Spleen (tissue), 11 donors: ENCODE measurements around the gene KIF27. TPM values are rescaled to one million over a fixed set of nuclear protein-coding genes. Genes with fewer than 3 reads are reported as not detected.
"Not testable (repeated sequence)": the region's sequence is repeated elsewhere in the genome, so short reads cannot be mapped to it uniquely, and the experiment has no call there.

Source experiments
- DNase-seq: peaks from one replicate; pipeline ENCODE4 v3.0.0-alpha.2; 2020
- H3K27ac ChIP-seq, 8 donors: fragments of 200-600 bp; sonication (generic) in 7 of 8; 1 replicate in 4 of 8; 2 replicates in 4 of 8; pipeline versions ENCODE4 v1.5.0 to v1.8.0; 2016 to 2021; ENCODE audit warnings: inconsistent platforms in 4 of 8, mild to moderate bottlenecking in 4 of 8, moderate library complexity in 1 of 8
- H3K27me3 ChIP-seq, 7 donors: fragments of 200-600 bp; sonication (generic) in 6 of 7; replicated peaks in 1 of 7; 1 replicate in 4 of 7; 2 replicates in 3 of 7; pipeline versions ENCODE4 v1.5.0 to v1.8.0; 2016 to 2021; ENCODE audit warnings: inconsistent platforms in 3 of 7, mild to moderate bottlenecking in 1 of 7
- H3K36me3 ChIP-seq, 6 donors: fragments of 200-600 bp; sonication (generic) in 5 of 6; 1 replicate in 4 of 6; 2 replicates in 2 of 6; pipeline versions ENCODE4 v1.5.0 to v1.8.0; 2016 to 2021; ENCODE audit warnings: inconsistent platforms in 2 of 6
- H3K4me1 ChIP-seq, 6 donors: fragments of 200-600 bp; sonication (generic) in 5 of 6; 1 replicate in 3 of 6; 2 replicates in 3 of 6; pipeline versions ENCODE4 v1.5.0 to v1.8.0; 2016 to 2021; ENCODE audit warnings: inconsistent platforms in 3 of 6
- H3K4me3 ChIP-seq, 8 donors: fragments of 200-600 bp; sonication (generic) in 7 of 8; 1 replicate in 4 of 8; 2 replicates in 4 of 8; pipeline versions ENCODE4 v1.5.0 to v1.8.0; 2016 to 2021; ENCODE audit warnings: inconsistent platforms in 4 of 8, mild to moderate bottlenecking in 4 of 8, moderate library complexity in 2 of 8
- H3K9me3 ChIP-seq, 8 donors: fragments of 200-600 bp; sonication (generic) in 7 of 8; 1 replicate in 4 of 8; 2 replicates in 4 of 8; pipeline versions ENCODE4 v1.5.0 to v1.8.0; 2016 to 2021; ENCODE audit warnings: inconsistent platforms in 4 of 8
- CTCF ChIP-seq, 11 experiments: fragments of 200-600 bp in 7 of 11; fragments of 450-650 bp in 4 of 11; sonication (generic) in 4 of 11; IDR thresholded peaks in 8 of 11; conservative IDR thresholded peaks in 3 of 11; 1 replicate in 7 of 11; 2 replicates in 4 of 11; pipeline versions ENCODE4 v1.4.0 to v1.8.0; 2016 to 2021; ENCODE audit warnings: antibody characterized with exemption in 11 of 11, inconsistent platforms in 4 of 11, mild to moderate bottlenecking in 1 of 11
- POLR2AphosphoS5 ChIP-seq, 3 donors: sonication (generic); formaldehyde crosslinking; IDR thresholded peaks; one replicate each; pipeline ENCODE4 v1.5.1; 2017; ENCODE audit warnings: antibody characterized with exemption in 3 of 3
- WGBS, 5 donors: extraction: QIAGEN DNeasy Blood & Tissue Kit in 3 of 5; methylation state at CpG; one replicate each; pipeline versions ENCODE4 v1.1.5 to v1.1.7; 2013 to 2018; 5-methylcytosine and 5-hydroxymethylcytosine counted together
- intact Hi-C: fragments of 100-400 bp; cut with DNase I; formaldehyde crosslinking; loops from one replicate; pipeline ENCODE4 v1.15.0; 2023; ENCODE audit warnings: low total_unique reads
- polyA plus RNA-seq, 3 donors: library from polyadenylated mRNA; stranded (reverse); fragments of 200-250 nt; gene quantifications; one replicate each; pipeline ENCODE4 v1.2.1, GENCODE V29; 2013
- total RNA-seq, 7 donors: library from RNA; depleted of rRNA in 3 of 7; stranded (reverse); fragments of >200 nt in 3 of 7; fragmentation: NEBNext Ultra II Directional in 4 of 7; extraction: Animal tissue kit (Norgen Biotek cat#: 25700) in 4 of 7; gene quantifications; one replicate each; pipeline versions ENCODE4 v1.1.0 to v1.2.1, GENCODE V29; 2016 to 2021
- donor health status: healthy with polysubstance abuse.
- donor health status: DM: no; HTN: no; CAD: no; lungs with moderate emphysema.
- donor health status: DM: no; HTN: no; CAD: no.
- donor health status: Bipolar disorder and iron deficiency.
- donor health status: healthy.
- donor health status: DM: no; HTN: no; CAD: no.
- donor health status: DM: yes; HTN: yes; CAD: no.

KIF27 gene
- total and polyA plus RNA-seq, 10 donors: 0.83 to 11.3 (median 5.8) TPM

- 87 to 92% (median 89%) methylated on average over 3 of the region's 3 CpGs for WGBS, 5 donors
- DNase-seq, intact Hi-C loops, H3K9me3 ChIP-seq, H3K27ac ChIP-seq, H3K36me3 ChIP-seq, H3K4me1 ChIP-seq, H3K4me3 ChIP-seq, H3K27me3 ChIP-seq: not testable (repeated sequence)
These were observed 45.7 kb downstream of the KIF27 start for GRCh38 chr9:83875559-83875958.

- DNase-seq, H3K27me3 ChIP-seq, intact Hi-C loops, H3K9me3 ChIP-seq, H3K27ac ChIP-seq, H3K4me1 ChIP-seq, H3K4me3 ChIP-seq: not testable (repeated sequence)
- H3K36me3 ChIP-seq: peaks cover 0 to 32% (median 2%) of the 10 kb centered on the region in 6 donors
- 79 to 85% (median 84%) methylated on average over 8 of the region's 8 CpGs for WGBS, 5 donors
These were observed 71.3 kb downstream of the KIF27 start for GRCh38 chr9:83849895-83850294.

DNA sequence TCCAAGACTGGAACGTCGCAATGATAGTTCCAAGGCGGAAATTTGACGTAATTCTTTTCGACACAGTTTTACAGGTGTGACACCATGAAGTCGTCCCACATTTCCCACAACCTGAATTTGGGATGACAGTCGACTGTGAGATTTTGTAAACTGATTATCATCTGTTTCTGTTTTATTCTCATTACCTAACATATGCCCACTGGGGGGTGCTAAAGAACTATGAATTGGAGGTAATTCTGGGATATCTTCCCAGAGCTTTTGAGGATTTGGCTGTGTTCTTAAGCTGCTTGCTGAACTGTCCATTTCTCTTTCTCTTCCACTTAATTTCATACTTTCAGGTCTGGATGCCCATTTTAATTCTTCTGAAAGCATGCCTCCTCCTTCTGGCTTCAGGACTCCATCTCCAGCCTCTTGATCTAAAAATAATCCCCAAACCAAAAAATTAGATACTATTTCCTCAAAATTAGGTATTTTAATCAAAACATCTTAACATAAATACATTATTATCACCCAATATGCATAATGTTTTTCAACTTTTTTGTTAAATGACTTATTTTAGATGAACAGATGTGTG is 84.1 kb downstream of the KIF27 start:
- H3K4me3 ChIP-seq, H3K9me3 ChIP-seq, intact Hi-C loops, H3K27me3 ChIP-seq, DNase-seq, H3K36me3 ChIP-seq, H3K27ac ChIP-seq, H3K4me1 ChIP-seq: not testable (repeated sequence)
- TF ChIP-seq CTCF (IDR thresholded peaks at IDR 0.05 in 8 of 11, conservative IDR thresholded peaks at IDR 0.05 in 3 of 11): peak in 1 of 11 experiments; percentile 5
- 72 to 81% (median 79%) methylated on average over 4 to 7 of the region's 7 CpGs for WGBS, 5 donors

GRCh38 chr9:83830426-83831071 is 90.7 kb downstream of the KIF27 start:
- H3K27me3 ChIP-seq, DNase-seq, H3K9me3 ChIP-seq, H3K36me3 ChIP-seq, H3K4me3 ChIP-seq, intact Hi-C loops, H3K27ac ChIP-seq, H3K4me1 ChIP-seq: not testable (repeated sequence)
- WGBS, 5 donors: 86 to 92% (median 89%) methylated on average over 5 of the region's 5 CpGs

DNA sequence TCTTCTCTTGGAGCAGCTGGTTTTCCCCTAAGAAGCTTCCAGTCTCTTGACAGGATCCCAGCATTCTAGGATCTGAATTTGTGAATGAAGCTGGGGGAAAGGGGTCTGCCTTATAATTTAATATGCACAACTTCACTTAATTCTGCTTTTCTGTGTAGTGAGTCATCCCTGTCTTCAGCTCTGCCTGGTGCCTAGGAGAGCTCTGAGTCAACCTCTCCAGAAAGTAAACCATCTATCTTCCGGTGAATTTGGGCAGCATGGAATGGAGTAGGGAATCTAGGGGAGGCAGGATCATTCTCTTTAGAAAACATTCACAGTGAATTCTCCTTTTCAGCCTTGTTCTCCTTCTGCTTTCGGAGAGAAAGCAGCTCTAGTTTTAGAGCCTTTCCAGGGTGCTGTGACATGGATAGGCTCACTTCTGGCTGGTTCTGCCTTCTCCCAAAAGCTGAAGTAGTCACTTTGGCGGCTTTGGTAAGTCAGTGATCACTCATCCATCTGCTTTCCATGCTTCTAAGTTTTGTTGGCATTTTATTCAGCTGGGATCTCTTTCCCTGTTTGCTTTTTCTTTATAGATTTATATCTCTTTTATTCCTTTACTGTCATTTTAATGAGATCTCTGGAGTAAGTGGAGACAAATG is 96.1 kb downstream of the KIF27 start:
- intact Hi-C loops, H3K27me3 ChIP-seq, H3K4me3 ChIP-seq, H3K9me3 ChIP-seq, H3K27ac ChIP-seq, H3K4me1 ChIP-seq, DNase-seq, H3K36me3 ChIP-seq: not testable (repeated sequence)
- WGBS, 5 donors: 81 to 96% (median 93%) methylated on average over 3 of the region's 3 CpGs

DNA sequence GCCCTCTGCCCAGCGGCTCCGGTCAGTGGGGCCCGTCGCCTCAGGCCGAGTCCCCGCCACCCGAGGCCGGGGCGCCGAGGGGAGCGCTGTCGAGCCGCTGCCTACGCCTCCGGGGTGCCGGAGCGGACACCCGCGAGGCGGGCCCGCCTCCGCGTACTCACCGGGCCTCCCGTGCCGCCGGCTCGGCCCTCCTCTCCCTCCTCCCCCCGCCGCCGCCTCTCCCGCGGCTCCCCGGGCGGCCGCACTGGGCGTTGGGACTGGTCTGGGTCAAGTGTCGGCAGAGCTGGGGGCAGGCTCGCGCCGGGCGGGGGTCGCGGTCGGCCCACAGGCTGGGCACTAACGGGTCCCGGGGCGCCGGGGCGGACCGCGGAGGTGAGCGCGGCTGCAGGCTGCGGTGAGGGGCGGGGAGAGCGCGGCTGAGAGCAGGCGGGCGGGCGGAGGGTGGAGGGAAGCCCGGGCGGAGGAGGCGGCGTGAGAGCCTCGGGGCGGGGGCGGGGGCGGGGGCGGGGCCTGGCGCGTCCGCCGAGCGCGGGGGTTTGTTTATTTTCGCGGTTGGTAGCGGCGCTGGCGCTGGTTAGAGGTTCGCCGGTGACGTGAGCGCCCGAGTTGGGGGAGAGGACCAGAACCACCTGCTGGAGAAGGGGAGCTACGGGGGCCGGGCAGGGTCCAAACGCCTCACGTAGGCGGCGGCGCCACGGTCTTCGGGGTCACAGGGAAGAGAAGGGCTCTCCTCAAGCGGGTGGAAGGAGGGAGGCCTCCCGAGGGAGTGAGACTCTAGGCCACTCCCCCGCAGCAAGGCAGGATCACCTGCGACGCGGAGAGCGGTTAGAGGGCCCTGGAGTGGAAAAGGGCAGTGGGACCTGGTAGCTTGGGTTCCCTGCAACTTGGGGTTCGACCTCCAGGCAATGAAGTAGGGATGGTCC is 103.6 kb downstream of the KIF27 start, which contains the start of gene GKAP1:
TSS of gene GKAP1 (minus strand) at position 414 of the 923 bp plus-strand sequence. CDS start 11,252 bp downstream, outside the sequence.
- TF ChIP-seq POLR2AphosphoS5 (IDR thresholded peaks at IDR 0.05) (peak; percentile 19 to 69 (median 54)), CTCF (IDR thresholded peaks at IDR 0.05 in 8 of 11, conservative IDR thresholded peaks at IDR 0.05 in 3 of 11) (peak in 3 of 11 experiments; percentile 34 to 48 (median 35))
- H3K27me3 ChIP-seq, intact Hi-C loops, H3K9me3 ChIP-seq, H3K36me3 ChIP-seq: not testable (repeated sequence)
- DNase-seq: peak; percentile 96
- 0 to 2% (median 0%) methylated on average over 12 to 103 of the region's 103 CpGs for WGBS, 5 donors
- Histone ChIP-seq H3K4me1 (peaks cover 4 to 12% (median 8%) of the 10 kb centered on the region in 6 donors), H3K27ac (peak within 1 kb of the TSS; percentile 78 to 93 (median 88)), H3K4me3 (peak within 1 kb of the TSS; percentile 48 to 84 (median 68))

DNA sequence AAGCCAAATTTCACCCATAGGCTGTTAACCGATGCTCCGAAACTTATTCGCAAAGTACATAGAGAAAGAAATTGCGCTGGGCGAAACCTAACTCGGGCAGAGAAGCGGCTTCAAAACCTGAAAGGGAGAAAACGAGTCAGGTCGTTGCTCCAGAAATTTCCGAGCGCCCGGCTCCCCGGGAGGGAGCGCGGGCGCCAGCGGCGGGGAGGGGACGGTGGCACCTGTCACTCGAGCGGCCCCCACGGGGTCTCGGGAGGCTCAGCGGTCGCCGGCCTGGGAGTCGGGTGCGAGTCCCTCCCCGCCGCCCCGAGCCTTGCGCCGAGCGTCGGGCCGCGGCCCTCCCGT is 104.2 kb downstream of the KIF27 start:
- intact Hi-C loops, H3K27me3 ChIP-seq, H3K9me3 ChIP-seq, H3K36me3 ChIP-seq, DNase-seq: not testable (repeated sequence)
- Histone ChIP-seq H3K4me3 (peak overlapping the region; percentile 48 to 84 (median 68)), H3K27ac (peak overlapping the region; percentile 78 to 93 (median 88)), H3K4me1 (peaks cover 4 to 12% (median 8%) of the 10 kb centered on the region in 6 donors)
- WGBS, 5 donors: 0 to 2% (median 1%) methylated on average over 24 to 38 of the region's 38 CpGs

GRCh38 chr9:83815120-83815519 is 106.1 kb downstream of the KIF27 start:
- H3K4me3 ChIP-seq, H3K27ac ChIP-seq, H3K27me3 ChIP-seq, H3K36me3 ChIP-seq, DNase-seq, intact Hi-C loops, H3K9me3 ChIP-seq: not testable (repeated sequence)
- 97 to 99% (median 97%) methylated on average over 4 of the region's 4 CpGs for WGBS, 5 donors
- peaks cover 4 to 12% (median 8%) of the 10 kb centered on the region in 6 donors for H3K4me1 ChIP-seq
